ENCODE data around the gene PIP5K1C. TPM values are rescaled to one million over a fixed set of nuclear protein-coding genes. Genes with fewer than 3 reads are reported as not detected.

PIP5K1C gene
- polyA plus RNA-seq, 3 donors = 19.7 to 30.2 (median 28.9) TPM

GRCh38 chr19:3625996-3626472, 74.2 kb downstream of the PIP5K1C start:
- no peak for DNase-seq (ENCODE audit: extremely low read depth in 1 of 11, low read depth in 9 of 11, low spot score in 4 of 11)

- no peak for DNase-seq (ENCODE audit: extremely low read depth in 1 of 11, low read depth in 9 of 11, low spot score in 4 of 11)
Measured at GRCh38 chr19:3623716-3624115, 76.6 kb downstream of the PIP5K1C start.

GRCh38 chr19:3622224-3622623, 78.0 kb downstream of the PIP5K1C start:
- no peak for DNase-seq (ENCODE audit: extremely low read depth in 1 of 11, low read depth in 9 of 11, low spot score in 4 of 11)

- no peak for DNase-seq (ENCODE audit: extremely low read depth in 1 of 11, low read depth in 9 of 11, low spot score in 4 of 11)
Measured at GRCh38 chr19:3621689-3622088, 78.6 kb downstream of the PIP5K1C start.

- no peak for DNase-seq (ENCODE audit: extremely low read depth in 1 of 11, low read depth in 9 of 11, low spot score in 4 of 11)
Measured at GRCh38 chr19:3620817-3621547, 79.3 kb downstream of the PIP5K1C start.

- no peak for DNase-seq (ENCODE audit: extremely low read depth in 1 of 11, low read depth in 9 of 11, low spot score in 4 of 11)
Measured at GRCh38 chr19:3620145-3620816, 80.0 kb downstream of the PIP5K1C start.

GRCh38 chr19:3619631-3620012, 80.6 kb downstream of the PIP5K1C start:
- DNase-seq (ENCODE audit: extremely low read depth in 1 of 11, low read depth in 9 of 11, low spot score in 4 of 11) = no peak

GRCh38 chr19:3618811-3619630, 81.2 kb downstream of the PIP5K1C start:
- no peak for DNase-seq (ENCODE audit: extremely low read depth in 1 of 11, low read depth in 9 of 11, low spot score in 4 of 11)

- DNase-seq (ENCODE audit: extremely low read depth in 1 of 11, low read depth in 9 of 11, low spot score in 4 of 11) = peak in 1 of 11 donors; percentile 13
Measured at GRCh38 chr19:3618144-3618810, 82.0 kb downstream of the PIP5K1C start.

- DNase-seq (ENCODE audit: extremely low read depth in 1 of 11, low read depth in 9 of 11, low spot score in 4 of 11) = no peak
Measured at GRCh38 chr19:3617463-3617862, 82.8 kb downstream of the PIP5K1C start.

GRCh38 chr19:3615524-3616135, 84.6 kb downstream of the PIP5K1C start:
- DNase-seq (ENCODE audit: extremely low read depth in 1 of 11, low read depth in 9 of 11, low spot score in 4 of 11) = no peak

- no peak for DNase-seq (ENCODE audit: extremely low read depth in 1 of 11, low read depth in 9 of 11, low spot score in 4 of 11)
Measured at GRCh38 chr19:3614858-3615505, 85.3 kb downstream of the PIP5K1C start.

GRCh38 chr19:3613818-3614661, 86.2 kb downstream of the PIP5K1C start:
- DNase-seq (ENCODE audit: extremely low read depth in 1 of 11, low read depth in 9 of 11, low spot score in 4 of 11) = no peak

GRCh38 chr19:3612901-3613741, 87.1 kb downstream of the PIP5K1C start:
- no peak for DNase-seq (ENCODE audit: extremely low read depth in 1 of 11, low read depth in 9 of 11, low spot score in 4 of 11)

GRCh38 chr19:3612330-3612729, 87.9 kb downstream of the PIP5K1C start:
- DNase-seq (ENCODE audit: extremely low read depth in 1 of 11, low read depth in 9 of 11, low spot score in 4 of 11) = no peak

- no peak for DNase-seq (ENCODE audit: extremely low read depth in 1 of 11, low read depth in 9 of 11, low spot score in 4 of 11)
Measured at GRCh38 chr19:3611841-3612240, 88.4 kb downstream of the PIP5K1C start.

Measured in renal cortex interstitium (tissue), 11 donors.